ENCODE data around the gene TMEM232.

TMEM232 gene

GRCh38 chr5:110435207-110435606, 291.3 kb downstream of the TMEM232 start:
- H3K27ac ChIP-seq (replicated peaks): no peak overlapping the region
- no peak for DNase-seq (ENCODE audit: low read depth in 1 of 2, low spot score in 1 of 2)
- no peaks in the 10 kb centered on the region for H3K27me3 ChIP-seq (ENCODE audit: insufficient read depth, poor library complexity, severe bottlenecking)
- TF ChIP-seq CTCF (IDR thresholded peaks at IDR 0.05; ENCODE audit: insufficient read depth, low read length) (no peak), POLR2AphosphoS5 (IDR thresholded peaks at IDR 0.05; ENCODE audit: low read depth) (no peak), SPI1 (IDR thresholded peaks at IDR 0.05; ENCODE audit: borderline replicate concordance, low read depth) (no peak), GABPA (IDR thresholded peaks at IDR 0.05; ENCODE audit: low read depth) (no peak), REST (IDR thresholded peaks at IDR 0.05; ENCODE audit: insufficient replicate concordance, low read depth) (no peak)
- H3K4me3 ChIP-seq (replicated peaks; ENCODE audit: insufficient read depth, low read length): no peak overlapping the region

- Histone ChIP-seq H3K27ac (replicated peaks) (no peak overlapping the region), H3K4me3 (replicated peaks; ENCODE audit: insufficient read depth, low read length) (no peak overlapping the region), H3K27me3 (ENCODE audit: insufficient read depth, poor library complexity, severe bottlenecking) (no peaks in the 10 kb centered on the region)
- no peak for TF ChIP-seq GABPA (IDR thresholded peaks at IDR 0.05; ENCODE audit: low read depth)
- TF ChIP-seq POLR2AphosphoS5 (IDR thresholded peaks at IDR 0.05; ENCODE audit: low read depth): no peak
- no peak for TF ChIP-seq SPI1 (IDR thresholded peaks at IDR 0.05; ENCODE audit: borderline replicate concordance, low read depth)
- no peak for TF ChIP-seq CTCF (IDR thresholded peaks at IDR 0.05; ENCODE audit: insufficient read depth, low read length)
- TF ChIP-seq REST (IDR thresholded peaks at IDR 0.05; ENCODE audit: insufficient replicate concordance, low read depth): no peak
- DNase-seq (ENCODE audit: low read depth in 1 of 2, low spot score in 1 of 2): no peak
Measured at GRCh38 chr5:110431603-110432002, 294.9 kb downstream of the TMEM232 start.

GRCh38 chr5:110414360-110414759, 312.1 kb downstream of the TMEM232 start:
- TF ChIP-seq REST (IDR thresholded peaks at IDR 0.05; ENCODE audit: insufficient replicate concordance, low read depth) (no peak), SPI1 (IDR thresholded peaks at IDR 0.05; ENCODE audit: borderline replicate concordance, low read depth) (no peak), POLR2AphosphoS5 (IDR thresholded peaks at IDR 0.05; ENCODE audit: low read depth) (no peak), CTCF (IDR thresholded peaks at IDR 0.05; ENCODE audit: insufficient read depth, low read length) (no peak), GABPA (IDR thresholded peaks at IDR 0.05; ENCODE audit: low read depth) (no peak)
- no peak for DNase-seq (ENCODE audit: low read depth in 1 of 2, low spot score in 1 of 2)
- Histone ChIP-seq H3K27ac (replicated peaks) (no peak overlapping the region), H3K27me3 (ENCODE audit: insufficient read depth, poor library complexity, severe bottlenecking) (no peaks in the 10 kb centered on the region), H3K4me3 (replicated peaks; ENCODE audit: insufficient read depth, low read length) (no peak overlapping the region)

Data from HL-60 (cell line).